K562 (cell line): Measurements from ENCODE around the gene MCFD2. TPM values are rescaled to one million over a fixed set of nuclear protein-coding genes. Genes with fewer than 3 reads are reported as not detected.

ENCODE experiments used
- ARNT ChIP-seq, 2 experiments: fragments of 450-650 bp; IDR thresholded peaks; 2 replicates each; pipeline ENCODE4 v1.6.1; 2016; ENCODE audit warnings: mild to moderate bottlenecking in 1 of 2
- C11orf30 ChIP-seq: fragments of 450-650 bp; IDR thresholded peaks from 2 replicates; pipeline ENCODE4 v1.6.1; 2016; ENCODE audit warnings: low read depth, mild to moderate bottlenecking
- CAMTA2 ChIP-seq: fragments of 250-450 bp; sonication (Bioruptor Pico); conservative IDR thresholded peaks from 2 replicates; pipeline ENCODE4 v1.5.1; 2022
- CBFA2T3 ChIP-seq: fragments of 450-650 bp; IDR thresholded peaks from 2 replicates; pipeline ENCODE4 v1.6.1; 2017
- CREM ChIP-seq: IDR thresholded peaks from 2 replicates; pipeline ENCODE4 v1.6.1; 2014; ENCODE audit warnings: antibody characterized with exemption, low read depth
- CTBP1 ChIP-seq: fragments of 450-650 bp; IDR thresholded peaks from 2 replicates; pipeline ENCODE4 v1.6.1; 2016; ENCODE audit warnings: borderline replicate concordance
- ELF2 ChIP-seq: fragments of 250-450 bp; sonication (Bioruptor Pico); IDR thresholded peaks from 2 replicates; pipeline ENCODE4 v1.5.0; 2021; ENCODE audit warnings: mild to moderate bottlenecking
- FOXK1 ChIP-seq: sonication (generic); formaldehyde crosslinking; IDR thresholded peaks from 2 replicates; pipeline ENCODE4 v1.8.0; 2022; ENCODE audit warnings: missing genetic modification reagents, mild to moderate bottlenecking, borderline replicate concordance
- JUND ChIP-seq, 2 experiments: IDR thresholded peaks; 2 replicates in 1 of 2; 3 replicates in 1 of 2; pipeline ENCODE4 v1.6.1; 2011; ENCODE audit warnings: borderline replicate concordance in 2 of 2, low read depth in 2 of 2, low read length in 2 of 2, improper control_type of control experiment in 1 of 2, missing biosample characterization in 1 of 2, missing genetic modification characterization in 1 of 2, missing genetic modification reagents in 1 of 2
- PURB ChIP-seq: sonication (generic); formaldehyde crosslinking; IDR thresholded peaks from 2 replicates; pipeline ENCODE4 v1.9.0; 2021; ENCODE audit warnings: low read depth, mild to moderate bottlenecking, missing genetic modification reagents
- RCOR1 ChIP-seq, 2 experiments: IDR thresholded peaks; 2 replicates each; pipeline ENCODE4 v1.6.1; 2012; ENCODE audit warnings: low read depth in 2 of 2, low read length in 2 of 2, borderline replicate concordance in 1 of 2, improper control_type of control experiment in 1 of 2
- SMARCA4 ChIP-seq: fragments of 450-650 bp; IDR thresholded peaks from 2 replicates; pipeline ENCODE4 v1.6.1; 2016
- SMARCE1 ChIP-seq: fragments of 450-650 bp; IDR thresholded peaks from 2 replicates; pipeline ENCODE4 v1.7.1; 2016; ENCODE audit warnings: mild to moderate bottlenecking
- SOX6 ChIP-seq: fragments of 450-650 bp; IDR thresholded peaks from 2 replicates; pipeline ENCODE4 v1.6.1; 2014; ENCODE audit warnings: mild to moderate bottlenecking
- SREBF1 ChIP-seq: fragments of 150-350 bp; IDR thresholded peaks from 2 replicates; pipeline ENCODE4 v1.6.1; 2014; ENCODE audit warnings: antibody characterized with exemption, low read depth, low read length, borderline replicate concordance
- STAT5B ChIP-seq: fragments of 250-450 bp; sonication (Bioruptor Pico); IDR thresholded peaks from 2 replicates; pipeline ENCODE4 v1.8.0; 2021; ENCODE audit warnings: mild to moderate bottlenecking, inconsistent platforms
- TCF7L2 ChIP-seq: fragments of 150-350 bp; IDR thresholded peaks from 2 replicates; pipeline ENCODE4 v1.6.1; 2016; ENCODE audit warnings: low read depth, mild to moderate bottlenecking, low read length, moderate library complexity
- TOE1 ChIP-seq, 2 experiments: fragments of 450-650 bp in 1 of 2; sonication (generic) in 1 of 2; formaldehyde crosslinking in 1 of 2; IDR thresholded peaks; 2 replicates each; pipeline versions ENCODE4 v1.7.1 to v1.8.0; 2016 to 2022; ENCODE audit warnings: borderline replicate concordance in 2 of 2, mild to moderate bottlenecking in 2 of 2, antibody characterized with exemption in 1 of 2, inconsistent platforms in 1 of 2, low read depth in 1 of 2, missing genetic modification reagents in 1 of 2, moderate library complexity in 1 of 2
- ZFP1 ChIP-seq: fragments of 450-650 bp; formaldehyde crosslinking; IDR thresholded peaks from 2 replicates; pipeline ENCODE4 v1.4.0; 2020; ENCODE audit warnings: mild to moderate bottlenecking, mixed read lengths
- ZNF3 ChIP-seq: fragments of 250-450 bp; sonication (Bioruptor Pico); IDR thresholded peaks from 2 replicates; pipeline ENCODE4 v1.5.0; 2021; ENCODE audit warnings: mild to moderate bottlenecking, moderate library complexity
- ZNF444 ChIP-seq: fragments of 250-450 bp; sonication (Bioruptor Pico); IDR thresholded peaks from 2 replicates; pipeline ENCODE4 v1.4.0; 2020; ENCODE audit warnings: mild to moderate bottlenecking, moderate library complexity
- ZNF561 ChIP-seq: fragments of 450-650 bp; formaldehyde crosslinking; conservative IDR thresholded peaks from 2 replicates; pipeline ENCODE4 v1.4.0; 2020; ENCODE audit warnings: mild to moderate bottlenecking, moderate library complexity
- polyA plus RNA-seq, 8 experiments: library from polyadenylated mRNA; depleted of rRNA in 4 of 8; stranded (reverse) in 5 of 8; unstranded in 3 of 8; fragments of >200 nt; fragmentation: Nextera tagmentation in 2 of 8; fragmentation: Illumina TruSeq in 1 of 8; extraction: Ambion mirVana in 2 of 8; extraction: Trizol in 1 of 8; gene quantifications; 2 replicates each; pipeline versions ENCODE4 v1.2.1 to v1.2.3, GENCODE V29; 2011 to 2014; ENCODE audit warnings: inconsistent platforms in 1 of 8, missing spikeins in 1 of 8
- total RNA-seq, 7 experiments: library from RNA; depleted of rRNA in 6 of 7; stranded (reverse); fragments of >200 nt in 6 of 7; fragmentation: Illumina TruSeq in 2 of 7; extraction: Trizol in 2 of 7; gene quantifications; 2 replicates each; pipeline versions ENCODE4 v1.2.1 to v1.2.3, GENCODE V29; 2011 to 2021; ENCODE audit warnings: low replicate concordance in 1 of 7
- TF ChIP-seq, protein P1 (sequence below): fragments of 250-450 bp; sonication (Bioruptor Pico); IDR thresholded peaks from 2 replicates; pipeline ENCODE4 v1.8.0; 2021; ENCODE audit warnings: moderate library complexity, mild to moderate bottlenecking, inconsistent platforms
- TF ChIP-seq, protein P2 (sequence below): IDR thresholded peaks from 3 replicates; pipeline ENCODE4 v1.6.1; 2011; ENCODE audit warnings: borderline replicate concordance, mild to moderate bottlenecking; ENCODE audit not compliant: insufficient read length, insufficient read depth
- TF ChIP-seq, protein P3 (sequence below), 2 experiments: fragments of 200-800 bp in 1 of 2; sonication (Bioruptor generic) in 1 of 2; sonication (generic) in 1 of 2; formaldehyde crosslinking in 1 of 2; IDR thresholded peaks in 1 of 2; conservative IDR thresholded peaks in 1 of 2; 2 replicates each; pipeline versions ENCODE4 v1.5.0 to v1.6.1; 2016 to 2020; ENCODE audit warnings: missing compliant biosample characterization in 1 of 2, missing genetic modification characterization in 1 of 2, missing genetic modification reagents in 1 of 2
- TF ChIP-seq, protein P4 (sequence below), 2 experiments: fragments of 450-650 bp; conservative IDR thresholded peaks; 2 replicates each; pipeline ENCODE4 v1.6.1; 2017; ENCODE audit warnings: mild to moderate bottlenecking in 2 of 2, moderate library complexity in 2 of 2

MCFD2 gene
- total and polyA plus RNA-seq, 9 of the 15 experiments (the other 6 are each of a cell fraction or from before 2014, with no cell fraction given), result 78.6 to 237 (median 123) TPM

DNA sequence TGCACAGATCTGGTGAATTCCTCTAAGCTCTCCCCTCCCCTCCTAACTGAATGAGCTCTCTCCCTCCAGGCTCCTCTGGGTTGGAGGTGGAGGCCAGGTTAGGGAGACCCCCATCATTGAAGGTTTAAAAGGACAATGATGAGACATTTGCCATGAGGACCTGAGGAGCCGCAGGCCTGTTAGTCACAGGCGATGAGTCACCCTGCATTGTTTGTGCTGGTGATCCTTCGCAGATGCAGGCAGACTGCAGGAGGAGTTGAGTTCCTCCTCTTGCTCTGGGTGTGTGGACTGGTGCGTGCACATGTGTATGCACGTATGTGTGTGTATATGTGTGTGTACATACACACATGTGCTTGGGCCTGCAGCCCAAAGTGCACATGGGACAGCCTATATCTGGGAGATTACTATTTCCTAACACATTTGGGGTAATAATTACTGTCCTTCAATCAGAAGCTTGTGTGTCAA is 42.0 kb downstream of the MCFD2 start (continued):
- TF ChIP-seq JUND (IDR thresholded peaks at IDR 0.05; ENCODE audit: borderline replicate concordance, low read depth, low read length) (peak; percentile 99), JUND (tag; IDR thresholded peaks at IDR 0.05; ENCODE audit: borderline replicate concordance, low read depth, low read length) (peak; percentile 99), STAT5B (CRISPR knock-in tag) (no peak), SOX6 (peak; percentile 90), CTBP1 (peak; percentile 66; the same call in 1 of the 2 replicates), ELF2 (CRISPR knock-in tag) (no peak), PURB (CRISPR knock-in tag) (no peak), SMARCA4 (peak; percentile 86), C11orf30 (0 out of 2 replicates have a peak, but pooled peaks have one; percentile 35), RCOR1 (IDR thresholded peaks at IDR 0.05; ENCODE audit: borderline replicate concordance in 1 of 2, low read depth in 2 of 2, low read length in 2 of 2) (0 out of 4 replicates have a peak, but pooled peaks of 1 of the 2 experiments have one; percentile 20), SMARCE1 (peak; percentile 91), SREBF1 (no peak), ZFP1 (no peak), ARNT (IDR thresholded peaks at IDR 0.05) (no peak), ZNF561 (no peak), ZNF3 (CRISPR knock-in tag) (no peak), CBFA2T3 (peak; percentile 45), TCF7L2 (no peak), CREM (0 out of 2 replicates have a peak, but pooled peaks have one; percentile 45), CAMTA2 (no peak), FOXK1 (CRISPR knock-in tag) (no peak), ZNF444 (CRISPR knock-in tag) (no peak), TOE1 (IDR thresholded peaks at IDR 0.05; ENCODE audit: borderline replicate concordance) (no peak), TOE1 (CRISPR knock-in tag; IDR thresholded peaks at IDR 0.05; ENCODE audit: borderline replicate concordance, low read depth) (no peak)
- TF ChIP-seq, protein P1, sequence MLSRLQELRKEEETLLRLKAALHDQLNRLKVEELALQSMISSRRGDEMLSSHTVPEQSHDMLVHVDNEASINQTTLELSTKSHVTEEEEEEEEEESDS, result no peak
- TF ChIP-seq, protein P2, sequence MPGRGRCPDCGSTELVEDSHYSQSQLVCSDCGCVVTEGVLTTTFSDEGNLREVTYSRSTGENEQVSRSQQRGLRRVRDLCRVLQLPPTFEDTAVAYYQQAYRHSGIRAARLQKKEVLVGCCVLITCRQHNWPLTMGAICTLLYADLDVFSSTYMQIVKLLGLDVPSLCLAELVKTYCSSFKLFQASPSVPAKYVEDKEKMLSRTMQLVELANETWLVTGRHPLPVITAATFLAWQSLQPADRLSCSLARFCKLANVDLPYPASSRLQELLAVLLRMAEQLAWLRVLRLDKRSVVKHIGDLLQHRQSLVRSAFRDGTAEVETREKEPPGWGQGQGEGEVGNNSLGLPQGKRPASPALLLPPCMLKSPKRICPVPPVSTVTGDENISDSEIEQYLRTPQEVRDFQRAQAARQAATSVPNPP, result no peak
- TF ChIP-seq, protein P3, sequence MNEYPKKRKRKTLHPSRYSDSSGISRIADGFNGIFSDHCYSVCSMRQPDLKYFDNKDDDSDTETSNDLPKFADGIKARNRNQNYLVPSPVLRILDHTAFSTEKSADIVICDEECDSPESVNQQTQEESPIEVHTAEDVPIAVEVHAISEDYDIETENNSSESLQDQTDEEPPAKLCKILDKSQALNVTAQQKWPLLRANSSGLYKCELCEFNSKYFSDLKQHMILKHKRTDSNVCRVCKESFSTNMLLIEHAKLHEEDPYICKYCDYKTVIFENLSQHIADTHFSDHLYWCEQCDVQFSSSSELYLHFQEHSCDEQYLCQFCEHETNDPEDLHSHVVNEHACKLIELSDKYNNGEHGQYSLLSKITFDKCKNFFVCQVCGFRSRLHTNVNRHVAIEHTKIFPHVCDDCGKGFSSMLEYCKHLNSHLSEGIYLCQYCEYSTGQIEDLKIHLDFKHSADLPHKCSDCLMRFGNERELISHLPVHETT (CRISPR knock-in tag; conservative IDR thresholded peaks at IDR 0.05 in 1 of 2, IDR thresholded peaks at IDR 0.05 in 1 of 2), result peak in 1 of 2 experiments; percentile 32; a peak in 1 of 4 replicates
- TF ChIP-seq, protein P4, sequence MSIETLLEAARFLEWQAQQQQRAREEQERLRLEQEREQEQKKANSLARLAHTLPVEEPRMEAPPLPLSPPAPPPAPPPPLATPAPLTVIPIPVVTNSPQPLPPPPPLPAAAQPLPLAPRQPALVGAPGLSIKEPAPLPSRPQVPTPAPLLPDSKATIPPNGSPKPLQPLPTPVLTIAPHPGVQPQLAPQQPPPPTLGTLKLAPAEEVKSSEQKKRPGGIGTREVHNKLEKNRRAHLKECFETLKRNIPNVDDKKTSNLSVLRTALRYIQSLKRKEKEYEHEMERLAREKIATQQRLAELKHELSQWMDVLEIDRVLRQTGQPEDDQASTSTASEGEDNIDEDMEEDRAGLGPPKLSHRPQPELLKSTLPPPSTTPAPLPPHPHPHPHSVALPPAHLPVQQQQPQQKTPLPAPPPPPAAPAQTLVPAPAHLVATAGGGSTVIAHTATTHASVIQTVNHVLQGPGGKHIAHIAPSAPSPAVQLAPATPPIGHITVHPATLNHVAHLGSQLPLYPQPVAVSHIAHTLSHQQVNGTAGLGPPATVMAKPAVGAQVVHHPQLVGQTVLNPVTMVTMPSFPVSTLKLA (conservative IDR thresholded peaks at IDR 0.05), result peak; percentile 47 to 65
